GM12878 (cell line): Measurements from ENCODE around the gene TRMT44. TPM values are rescaled to one million over a fixed set of nuclear protein-coding genes. Genes with fewer than 3 reads are reported as not detected.

Experiments
- ATAC-seq: fragments of 200-7000 bp; cut with Tn5 transposase; 3 replicates; pipeline ENCODE4 v1.9.1; 2020; ENCODE audit warnings: mild to moderate bottlenecking, moderate library complexity
- BruUV-seq: library from RNA; stranded (reverse); fragments of 400-500 nt; replicated peaks from 2 replicates; lab custom pipeline; 2021; lab: Mats Ljungman, UMichigan
- CTCF ChIA-PET: fragments of 300-600 bp; sonication (Branson Sonifier 250); formaldehyde crosslinking; extraction: SDS; loops from one replicate; lab custom pipeline; 2021; ENCODE audit warnings: inconsistent platforms; lab: Yijun Ruan, JAX
- POLR2A ChIA-PET: fragments of 350-600 bp; formaldehyde crosslinking; extraction: SDS; loops from one replicate; lab custom pipeline; 2021; ENCODE audit warnings: inconsistent platforms; lab: Charles Lee
- RAD21 ChIA-PET: fragments of 300-600 bp; sonication (Branson Sonifier 250); formaldehyde crosslinking; loops from one replicate; lab custom pipeline; 2023; ENCODE audit warnings: antibody characterized with exemption; ENCODE audit not compliant: unreplicated experiment; lab: Charles Lee
- SMC1A ChIA-PET: fragments of 300-600 bp; sonication (Branson Sonifier 250); formaldehyde crosslinking; loops from one replicate; lab custom pipeline; 2023; ENCODE audit not compliant: unreplicated experiment, uncharacterized antibody; lab: Charles Lee
- DNase-seq: peaks from one replicate; pipeline ENCODE4 v3.0.0-alpha.2; 2011; ENCODE audit warnings: low read depth, low spot score
- FAIRE-seq: peaks from 3 replicates; lab custom pipeline; 2011; peaks lifted over from hg19 to GRCh38; lab: Jason Lieb, UNC
- H2AFZ ChIP-seq: 2 replicates; pipeline ENCODE4 v1.6.0; 2011; ENCODE audit warnings: low read depth, low read length, control low read depth; ENCODE audit not compliant: control insufficient read depth
- H3K27ac ChIP-seq: 2 replicates; pipeline ENCODE4 v1.5.1; 2011; ENCODE audit warnings: control low read depth; ENCODE audit not compliant: control insufficient read depth, insufficient read depth
- H3K27me3 ChIP-seq, 2 experiments: replicated peaks in 1 of 2; 2 replicates each; pipeline versions ENCODE4 v1.6.0 to v1.6.1; 2011; ENCODE audit warnings: low read length in 1 of 2; ENCODE audit not compliant: control insufficient read depth in 2 of 2, insufficient read depth in 2 of 2
- H3K36me3 ChIP-seq, 2 experiments: 2 replicates each; pipeline ENCODE4 v1.5.1; 2011; ENCODE audit warnings: low read length in 1 of 2; ENCODE audit not compliant: control insufficient read depth in 2 of 2, insufficient read depth in 2 of 2
- H3K4me1 ChIP-seq: 2 replicates; pipeline ENCODE4 v1.6.1; 2011; ENCODE audit warnings: mild to moderate bottlenecking, low read length, moderate library complexity, mixed read lengths; ENCODE audit not compliant: control insufficient read depth, insufficient read depth
- H3K4me2 ChIP-seq: 2 replicates; pipeline ENCODE4 v1.6.0; 2011; ENCODE audit warnings: control low read depth; ENCODE audit not compliant: control insufficient read depth, insufficient read depth
- H3K4me3 ChIP-seq: fragments of 200-600 bp; sonication (generic); 2 replicates; pipeline ENCODE4 v1.5.1; 2016
- H3K79me2 ChIP-seq: 2 replicates; pipeline ENCODE4 v1.6.0; 2011; ENCODE audit warnings: low read length; ENCODE audit not compliant: control insufficient read depth, insufficient read depth
- H3K9ac ChIP-seq: 2 replicates; pipeline ENCODE4 v1.8.0; 2011; ENCODE audit warnings: low read length, control low read depth, mixed read lengths; ENCODE audit not compliant: control insufficient read depth, insufficient read depth
- H3K9me3 ChIP-seq: replicated peaks from 3 replicates; pipeline ENCODE4 v1.5.1; 2011; ENCODE audit warnings: mild to moderate bottlenecking, low read length; ENCODE audit not compliant: control insufficient read depth, insufficient read depth
- H4K20me1 ChIP-seq: 2 replicates; pipeline ENCODE4 v1.6.0; 2011; ENCODE audit not compliant: control insufficient read depth, insufficient read depth
- BHLHE40 ChIP-seq, 2 experiments: fragments of 450-650 bp in 1 of 2; IDR thresholded peaks; 2 replicates each; pipeline ENCODE4 v1.6.1; 2011 to 2017; ENCODE audit warnings: low read depth in 2 of 2, borderline replicate concordance in 1 of 2, improper control_type of control experiment in 1 of 2, low read length in 1 of 2, mild to moderate bottlenecking in 1 of 2
- CUX1 ChIP-seq: IDR thresholded peaks from 2 replicates; pipeline ENCODE4 v1.6.1; 2012; ENCODE audit warnings: improper control_type of control experiment, low read depth, low read length; ENCODE audit not compliant: insufficient replicate concordance
- GATAD2B ChIP-seq: fragments of 450-650 bp; conservative IDR thresholded peaks from 2 replicates; pipeline ENCODE4 v1.6.1; 2017; ENCODE audit warnings: low read depth, mild to moderate bottlenecking, moderate library complexity
- MAX ChIP-seq: IDR thresholded peaks from 2 replicates; pipeline ENCODE4 v1.6.1; 2012; ENCODE audit warnings: low read depth, low read length, improper control_type of control experiment
- MYC ChIP-seq: IDR thresholded peaks from 2 replicates; pipeline ENCODE4 v1.6.1; 2011; ENCODE audit warnings: mild to moderate bottlenecking, low read length, moderate library complexity, inconsistent platforms; ENCODE audit not compliant: insufficient read depth, insufficient replicate concordance, insufficient read length, severe bottlenecking
- NBN ChIP-seq: fragments of 450-650 bp; IDR thresholded peaks from 2 replicates; pipeline ENCODE4 v1.6.1; 2016
- NFXL1 ChIP-seq: fragments of 450-650 bp; IDR thresholded peaks from 2 replicates; pipeline ENCODE4 v1.6.1; 2017; ENCODE audit warnings: antibody characterized with exemption, mild to moderate bottlenecking, borderline replicate concordance
- NKRF ChIP-seq: fragments of 450-650 bp; conservative IDR thresholded peaks from 2 replicates; pipeline ENCODE4 v1.6.1; 2017; ENCODE audit warnings: mild to moderate bottlenecking, moderate library complexity
- SP1 ChIP-seq: IDR thresholded peaks from one replicate; pipeline ENCODE4 v1.6.1; 2011; ENCODE audit warnings: low read depth, low read length
- TCF3 ChIP-seq: IDR thresholded peaks from 2 replicates; pipeline ENCODE4 v1.6.1; 2012; ENCODE audit warnings: low read depth, mild to moderate bottlenecking, low read length, borderline replicate concordance; ENCODE audit not compliant: insufficient read depth
- WGBS: methylation state at CpG from one replicate; pipeline ENCODE4 v1.1.6; 2016; ENCODE audit warnings: low lambda C conversion rate; ENCODE audit not compliant: insufficient replicate concordance, insufficient coverage; ENCODE audit errors: missing lambda C conversion rate; 5-methylcytosine and 5-hydroxymethylcytosine counted together
- in situ Hi-C: fragments of 300-500 bp; cut with MboI; formaldehyde crosslinking; loops from 9 replicates; pipeline ENCODE4 v1.14.3; 2018; ENCODE audit warnings: mixed read lengths
- intact Hi-C: fragments of 100-400 bp; cut with micrococcal nuclease; formaldehyde crosslinking; loops from one replicate; pipeline ENCODE4 v1.14.2; 2022; ENCODE audit not compliant: unreplicated experiment
- polyA plus RNA-seq, 11 experiments: library from polyadenylated mRNA; depleted of rRNA in 4 of 11; unstranded in 6 of 11; stranded (reverse) in 5 of 11; fragments of >200 nt; fragmentation: Nextera tagmentation in 4 of 11; fragmentation: Illumina TruSeq in 1 of 11; extraction: Ambion mirVana in 4 of 11; extraction: Trizol in 1 of 11; gene quantifications; 1 replicate in 1 of 11; 2 replicates in 10 of 11; pipeline versions ENCODE4 v1.2.1 to v1.2.3, GENCODE V29; 2011 to 2016; ENCODE audit warnings: inconsistent platforms in 2 of 11, missing spikeins in 2 of 11, low read depth in 1 of 11
- total RNA-seq, 4 experiments: library from RNA; depleted of rRNA in 3 of 4; stranded (reverse); fragments of >200 nt in 3 of 4; fragmentation: Illumina TruSeq in 1 of 4; extraction: Trizol in 1 of 4; gene quantifications; 2 replicates each; pipeline versions ENCODE4 v1.2.1 to v1.2.3, GENCODE V29; 2013 to 2021
- TF ChIP-seq, protein P1 (sequence below): IDR thresholded peaks from 2 replicates; pipeline ENCODE4 v1.6.1; 2011; ENCODE audit warnings: borderline replicate concordance, low read depth, mild to moderate bottlenecking, moderate library complexity, low read length; ENCODE audit not compliant: insufficient read depth, poor library complexity, severe bottlenecking
- TF ChIP-seq, protein P2 (sequence below): fragments of 450-650 bp; IDR thresholded peaks from 2 replicates; pipeline ENCODE4 v1.6.1; 2017; ENCODE audit warnings: low read depth, mild to moderate bottlenecking, moderate library complexity

The TRMT44 gene
- total and polyA plus RNA-seq, 10 of the 15 experiments (the other 5 are each of a cell fraction or from before 2014, with no cell fraction given): 1.3 to 18.5 (median 10.1) TPM

DNA sequence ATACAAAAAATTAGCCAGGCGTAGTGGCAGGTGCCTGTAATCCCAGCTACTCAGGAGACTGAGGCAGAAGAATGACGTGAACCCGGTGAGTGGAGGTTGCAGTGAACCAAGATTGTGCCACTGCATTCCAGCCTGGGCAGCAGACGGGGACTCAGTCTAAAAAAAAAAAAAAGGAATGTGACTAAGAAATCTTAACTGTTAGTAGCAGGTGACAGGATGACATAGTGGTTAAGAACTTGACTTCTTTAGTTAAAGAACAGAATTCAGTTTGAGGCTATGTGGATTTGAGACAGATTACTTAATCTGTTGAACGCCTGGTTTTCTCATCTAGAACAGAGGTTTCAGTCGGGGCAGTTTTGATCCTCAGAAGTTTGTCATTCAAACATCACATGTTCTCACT is 3.2 kb downstream of the TRMT44 start:
- H3K4me3 ChIP-seq: peak overlapping the region; percentile 87
- peaks cover 1% of the 10 kb centered on the region; the same call in 1 of the 3 replicates for H3K9me3 ChIP-seq
- H3K9ac ChIP-seq: no peak overlapping the region
- H3K27me3 ChIP-seq: no peaks in the 10 kb centered on the region
- H3K4me2 ChIP-seq: peak overlapping the region; percentile 22; the same call in 1 of the 2 replicates
- peaks cover 9% of the 10 kb centered on the region; the same call in 1 of the 2 replicates for H3K4me1 ChIP-seq
- 92% methylated on average over 5 of the region's 6 CpGs for WGBS
- in situ Hi-C loops (no loop called here), intact Hi-C loops (no loop called here)
- peaks cover 60% of the 10 kb centered on the region for H3K79me2 ChIP-seq
- ChIA-PET SMC1A (no interaction called here), RAD21 (no interaction called here), CTCF (no interaction called here), POLR2A (no interaction called here)
- DNase-seq: no peak
- no TSS peak for BruUV-seq
- H3K27ac ChIP-seq: no peak overlapping the region
- no peak for FAIRE-seq
- no peaks in the 10 kb centered on the region for H4K20me1 ChIP-seq
- H2AFZ ChIP-seq: no peak overlapping the region
- ATAC-seq: no peak
- peaks cover 0 to 13% of the 10 kb centered on the region in 2 experiments; a peak in 3 of 4 replicates for H3K36me3 ChIP-seq
- no peak for TF ChIP-seq SP1
- no peak for TF ChIP-seq TCF3
- TF ChIP-seq, protein P1, sequence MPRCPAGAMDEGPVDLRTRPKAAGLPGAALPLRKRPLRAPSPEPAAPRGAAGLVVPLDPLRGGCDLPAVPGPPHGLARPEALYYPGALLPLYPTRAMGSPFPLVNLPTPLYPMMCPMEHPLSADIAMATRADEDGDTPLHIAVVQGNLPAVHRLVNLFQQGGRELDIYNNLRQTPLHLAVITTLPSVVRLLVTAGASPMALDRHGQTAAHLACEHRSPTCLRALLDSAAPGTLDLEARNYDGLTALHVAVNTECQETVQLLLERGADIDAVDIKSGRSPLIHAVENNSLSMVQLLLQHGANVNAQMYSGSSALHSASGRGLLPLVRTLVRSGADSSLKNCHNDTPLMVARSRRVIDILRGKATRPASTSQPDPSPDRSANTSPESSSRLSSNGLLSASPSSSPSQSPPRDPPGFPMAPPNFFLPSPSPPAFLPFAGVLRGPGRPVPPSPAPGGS: no peak
- TF ChIP-seq NKRF: no peak
- TF ChIP-seq, protein P2, sequence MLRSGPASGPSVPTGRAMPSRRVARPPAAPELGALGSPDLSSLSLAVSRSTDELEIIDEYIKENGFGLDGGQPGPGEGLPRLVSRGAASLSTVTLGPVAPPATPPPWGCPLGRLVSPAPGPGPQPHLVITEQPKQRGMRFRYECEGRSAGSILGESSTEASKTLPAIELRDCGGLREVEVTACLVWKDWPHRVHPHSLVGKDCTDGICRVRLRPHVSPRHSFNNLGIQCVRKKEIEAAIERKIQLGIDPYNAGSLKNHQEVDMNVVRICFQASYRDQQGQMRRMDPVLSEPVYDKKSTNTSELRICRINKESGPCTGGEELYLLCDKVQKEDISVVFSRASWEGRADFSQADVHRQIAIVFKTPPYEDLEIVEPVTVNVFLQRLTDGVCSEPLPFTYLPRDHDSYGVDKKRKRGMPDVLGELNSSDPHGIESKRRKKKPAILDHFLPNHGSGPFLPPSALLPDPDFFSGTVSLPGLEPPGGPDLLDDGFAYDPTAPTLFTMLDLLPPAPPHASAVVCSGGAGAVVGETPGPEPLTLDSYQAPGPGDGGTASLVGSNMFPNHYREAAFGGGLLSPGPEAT: no peak
- no peak for TF ChIP-seq MAX
- TF ChIP-seq GATAD2B: no peak
- no peak for TF ChIP-seq BHLHE40 (IDR thresholded peaks at IDR 0.05; ENCODE audit: borderline replicate concordance in 1 of 2, low read depth in 2 of 2, low read length in 1 of 2)
- no peak for TF ChIP-seq CUX1
- TF ChIP-seq MYC: no peak
- no peak for TF ChIP-seq NBN
- TF ChIP-seq NFXL1: no peak
